Measurements from ENCODE around the gene ST14.
"Not testable (repeated sequence)": the region's sequence is repeated elsewhere in the genome, so short reads cannot be mapped to it uniquely, and the experiment has no call there.

ST14 gene

GRCh38 chr11:130223291-130223971, 63.8 kb downstream of the ST14 start:
- DNase-seq (ENCODE audit: low read depth, low spot score), result no peak

- no peak for DNase-seq (ENCODE audit: low read depth, low spot score)
Observed at GRCh38 chr11:130227373-130227772, 67.8 kb downstream of the ST14 start.

- not testable (repeated sequence) for DNase-seq (ENCODE audit: low read depth, low spot score)
Observed at GRCh38 chr11:130233486-130233885, 73.9 kb downstream of the ST14 start.

- not testable (repeated sequence) for DNase-seq (ENCODE audit: low read depth, low spot score)
Observed at GRCh38 chr11:130233888-130234287, 74.3 kb downstream of the ST14 start.

- no peak for DNase-seq (ENCODE audit: low read depth, low spot score)
Observed at GRCh38 chr11:130234315-130234714, 74.7 kb downstream of the ST14 start.

GRCh38 chr11:130237282-130238006, 77.9 kb downstream of the ST14 start:
- no peak for DNase-seq (ENCODE audit: low read depth, low spot score)

- no peak for DNase-seq (ENCODE audit: low read depth, low spot score)
Observed at GRCh38 chr11:130241713-130242112, 82.1 kb downstream of the ST14 start.

- no peak for DNase-seq (ENCODE audit: low read depth, low spot score)
Observed at GRCh38 chr11:130243816-130244215, 84.2 kb downstream of the ST14 start.

GRCh38 chr11:130244848-130245247, 85.3 kb downstream of the ST14 start:
- DNase-seq (ENCODE audit: low read depth, low spot score), result no peak

GRCh38 chr11:130245375-130245774, 85.8 kb downstream of the ST14 start:
- not testable (repeated sequence) for DNase-seq (ENCODE audit: low read depth, low spot score)

- no peak for DNase-seq (ENCODE audit: low read depth, low spot score)
Observed at GRCh38 chr11:130246270-130246669, 86.7 kb downstream of the ST14 start.

- DNase-seq (ENCODE audit: low read depth, low spot score), result no peak
Observed at GRCh38 chr11:130246738-130247137, 87.2 kb downstream of the ST14 start.

- no peak for DNase-seq (ENCODE audit: low read depth, low spot score)
Observed at GRCh38 chr11:130247319-130247718, 87.7 kb downstream of the ST14 start.

GRCh38 chr11:130249371-130249770, 89.8 kb downstream of the ST14 start:
- DNase-seq (ENCODE audit: low read depth, low spot score), result no peak

- not testable (repeated sequence) for DNase-seq (ENCODE audit: low read depth, low spot score)
Observed at GRCh38 chr11:130249929-130250328, 90.3 kb downstream of the ST14 start.

GRCh38 chr11:130251763-130252162, 92.2 kb downstream of the ST14 start:
- DNase-seq (ENCODE audit: low read depth, low spot score), result not testable (repeated sequence)
